DMS114 treated with DMSO at 0.1 percent for 48 hours (cell line): ENCODE measurements around the gene TNS4.
"Not testable (repeated sequence)": the region's sequence is repeated elsewhere in the genome, so short reads cannot be mapped to it uniquely, and the experiment has no call there.

ENCODE experiments used
- DNase-seq: peaks from one replicate; lab custom pipeline; 2025; ENCODE audit not compliant: unreplicated experiment; lab: John Stamatoyannopoulos, UW

The TNS4 gene, protein sequence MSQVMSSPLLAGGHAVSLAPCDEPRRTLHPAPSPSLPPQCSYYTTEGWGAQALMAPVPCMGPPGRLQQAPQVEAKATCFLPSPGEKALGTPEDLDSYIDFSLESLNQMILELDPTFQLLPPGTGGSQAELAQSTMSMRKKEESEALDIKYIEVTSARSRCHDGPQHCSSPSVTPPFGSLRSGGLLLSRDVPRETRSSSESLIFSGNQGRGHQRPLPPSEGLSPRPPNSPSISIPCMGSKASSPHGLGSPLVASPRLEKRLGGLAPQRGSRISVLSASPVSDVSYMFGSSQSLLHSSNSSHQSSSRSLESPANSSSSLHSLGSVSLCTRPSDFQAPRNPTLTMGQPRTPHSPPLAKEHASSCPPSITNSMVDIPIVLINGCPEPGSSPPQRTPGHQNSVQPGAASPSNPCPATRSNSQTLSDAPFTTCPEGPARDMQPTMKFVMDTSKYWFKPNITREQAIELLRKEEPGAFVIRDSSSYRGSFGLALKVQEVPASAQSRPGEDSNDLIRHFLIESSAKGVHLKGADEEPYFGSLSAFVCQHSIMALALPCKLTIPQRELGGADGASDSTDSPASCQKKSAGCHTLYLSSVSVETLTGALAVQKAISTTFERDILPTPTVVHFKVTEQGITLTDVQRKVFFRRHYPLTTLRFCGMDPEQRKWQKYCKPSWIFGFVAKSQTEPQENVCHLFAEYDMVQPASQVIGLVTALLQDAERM

DNA sequence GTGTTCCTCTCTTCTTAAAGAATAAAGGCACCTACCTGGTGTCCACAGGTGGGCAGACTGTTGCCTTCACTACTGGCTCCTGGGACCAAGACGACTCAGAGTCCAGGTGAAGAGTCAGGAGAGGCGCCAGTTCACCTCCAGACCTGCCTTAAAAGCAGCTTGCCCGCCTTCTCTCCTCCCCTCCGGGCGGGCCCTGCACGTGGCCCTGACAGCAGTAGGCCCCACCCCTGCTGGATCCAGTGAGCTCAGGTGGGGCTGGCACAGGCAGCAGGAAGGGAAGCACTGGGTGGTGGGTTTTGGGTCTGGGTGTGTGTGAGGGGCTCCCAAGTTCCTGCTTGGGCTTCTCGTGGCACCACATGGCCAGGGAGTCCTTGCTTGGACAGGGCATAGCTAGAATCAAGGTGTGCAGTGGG is at the start of gene TNS4:
TNS4 (minus strand) TSS at position 125 of the 413 bp plus-strand sequence. CDS start 5,198 bp downstream, outside the sequence.
- no peak for DNase-seq

DNA sequence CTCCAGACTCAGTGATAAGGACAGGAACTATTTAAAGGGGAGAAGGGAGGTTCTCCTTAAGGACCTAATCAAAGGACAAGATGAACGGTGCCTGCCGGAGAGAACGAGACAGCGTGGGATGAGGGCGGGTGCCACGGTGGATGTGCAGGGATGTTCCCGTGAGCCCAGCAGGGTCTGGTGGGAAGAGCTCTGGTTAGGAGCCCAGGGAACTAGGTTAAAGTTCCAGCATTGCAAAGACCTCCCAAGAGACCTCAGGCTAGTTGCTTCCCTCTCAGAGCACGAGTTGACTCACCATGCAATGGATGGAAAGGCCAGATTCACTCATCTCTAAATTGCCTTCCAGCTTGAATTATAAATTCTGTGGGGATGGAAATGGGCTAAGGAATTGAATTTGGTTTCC is 49.2 kb upstream of the TNS4 start:
- no peak for DNase-seq

DNA sequence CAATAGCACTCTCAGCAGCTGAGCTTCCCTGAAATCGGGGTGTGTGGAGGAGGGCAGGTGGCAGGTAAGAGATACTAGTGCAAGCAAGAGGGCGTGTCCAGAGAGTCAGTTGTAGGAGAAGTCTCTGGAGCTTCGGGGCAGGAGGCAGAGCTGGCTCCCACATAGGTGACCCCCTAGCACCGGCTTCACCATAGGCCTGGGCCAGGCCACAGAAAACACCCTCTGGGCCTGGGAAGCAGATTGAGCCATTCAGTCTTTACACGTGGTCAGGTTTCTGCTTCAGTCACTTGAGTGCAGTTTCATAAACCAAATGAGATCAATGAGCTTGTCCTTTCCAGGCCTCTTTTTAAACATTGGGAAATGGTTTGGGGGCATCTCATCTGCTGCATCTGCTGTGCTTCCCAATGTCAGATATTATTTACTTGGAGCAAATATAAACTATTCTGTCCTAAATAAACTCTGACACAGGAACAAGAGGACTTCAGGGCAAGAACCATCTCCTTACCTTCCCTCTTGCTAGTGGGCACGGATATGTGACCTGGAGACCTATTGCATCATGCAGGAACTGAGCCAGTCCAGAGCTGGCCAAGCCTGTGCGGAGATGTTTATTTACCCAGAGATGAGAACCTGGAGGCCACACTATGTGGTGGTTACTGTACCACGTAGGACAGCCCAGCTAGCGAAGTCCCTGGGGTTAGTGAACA is 47.7 kb upstream of the TNS4 start:
- no peak for DNase-seq

DNA sequence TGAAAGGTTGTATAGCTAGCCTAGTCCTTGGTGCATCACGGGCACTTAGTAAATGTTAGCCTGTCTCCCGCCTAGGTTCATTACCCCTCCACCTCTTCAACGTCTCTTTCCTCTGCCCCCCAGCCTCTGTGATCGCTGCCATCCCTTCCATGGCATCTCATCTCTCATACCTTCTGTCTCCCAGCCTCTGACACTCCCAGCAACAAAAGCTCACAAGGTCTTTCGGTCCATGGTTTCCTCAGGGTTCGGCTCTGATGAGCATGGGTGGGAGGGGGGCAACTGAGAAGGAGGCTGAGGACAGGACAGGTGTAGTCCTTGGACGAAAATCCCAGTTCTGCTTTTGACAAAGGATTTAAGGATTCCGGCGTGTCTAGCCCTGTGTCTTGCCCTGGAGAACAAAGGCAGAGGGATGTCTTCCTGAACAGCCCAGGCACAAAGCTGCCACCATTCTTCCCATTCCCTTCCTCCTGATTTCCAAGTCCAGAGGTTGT is 47.1 kb upstream of the TNS4 start:
- DNase-seq: no peak

DNA sequence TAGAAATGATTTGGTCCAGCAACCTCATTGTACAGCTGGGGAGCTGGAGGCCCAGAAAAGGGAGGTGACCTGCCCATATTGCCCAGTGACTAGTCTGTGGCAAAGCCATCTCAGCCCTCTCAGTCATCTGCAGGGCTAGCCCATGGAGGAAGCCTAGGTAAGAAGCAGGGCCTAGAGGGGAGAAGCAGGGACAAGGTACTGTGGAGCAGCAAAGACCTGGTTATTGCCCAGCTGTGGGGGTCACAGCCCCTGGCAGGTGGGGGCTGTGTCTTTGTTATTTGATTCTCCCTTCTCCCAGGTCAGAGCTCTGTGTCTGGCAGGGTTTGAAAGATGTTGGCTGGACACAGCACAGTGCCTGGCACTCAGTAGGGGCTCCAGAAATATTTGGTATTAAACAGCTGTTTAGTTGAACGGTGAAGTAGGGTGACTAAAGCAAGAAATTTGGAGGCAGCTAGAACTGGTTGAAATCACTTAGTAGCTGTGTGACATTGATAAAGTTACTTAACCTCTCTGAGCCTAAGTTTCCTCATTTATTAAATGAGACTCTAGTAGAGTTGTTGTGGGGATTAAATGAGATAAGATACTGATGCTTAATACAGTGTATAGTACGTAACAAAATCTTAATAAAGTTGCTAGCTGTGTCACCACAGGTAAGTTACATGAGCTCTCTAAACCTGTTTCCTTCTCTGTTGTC is 46.5 kb upstream of the TNS4 start:
- no peak for DNase-seq

DNA sequence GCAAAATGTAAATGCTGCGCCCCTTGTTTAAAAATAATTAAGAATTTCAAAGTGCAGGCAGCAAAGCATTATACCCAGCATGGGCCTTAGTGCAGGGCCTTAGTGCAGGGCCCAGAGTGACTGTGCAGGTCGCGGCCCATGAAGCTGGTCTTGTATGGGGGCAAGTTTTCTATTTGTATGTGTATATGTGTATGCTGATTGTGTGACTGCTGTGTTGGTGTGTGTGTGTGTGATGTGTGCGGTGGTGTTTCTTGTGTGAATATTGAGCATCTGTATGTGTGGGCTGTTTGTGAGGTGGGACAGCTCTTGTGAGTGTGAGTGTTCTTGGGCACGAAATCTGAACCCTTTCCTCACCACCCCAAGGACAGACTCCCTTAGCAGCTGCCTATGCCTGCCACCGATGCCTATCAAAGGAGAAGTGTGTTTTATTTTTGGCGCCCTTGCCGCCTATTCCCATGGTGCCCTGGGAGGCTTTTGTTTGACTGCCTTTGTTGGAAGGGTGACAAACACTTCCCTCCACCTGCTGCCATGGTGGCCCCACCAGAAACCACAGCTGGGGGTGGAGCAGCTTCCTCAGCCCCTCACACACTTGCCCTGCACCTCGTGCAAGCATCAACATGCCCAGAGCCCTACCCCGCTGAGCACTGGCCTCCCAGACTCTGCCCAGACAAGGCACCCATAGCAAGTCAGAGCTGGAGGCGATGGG is 45.8 kb upstream of the TNS4 start:
- DNase-seq: no peak

DNA sequence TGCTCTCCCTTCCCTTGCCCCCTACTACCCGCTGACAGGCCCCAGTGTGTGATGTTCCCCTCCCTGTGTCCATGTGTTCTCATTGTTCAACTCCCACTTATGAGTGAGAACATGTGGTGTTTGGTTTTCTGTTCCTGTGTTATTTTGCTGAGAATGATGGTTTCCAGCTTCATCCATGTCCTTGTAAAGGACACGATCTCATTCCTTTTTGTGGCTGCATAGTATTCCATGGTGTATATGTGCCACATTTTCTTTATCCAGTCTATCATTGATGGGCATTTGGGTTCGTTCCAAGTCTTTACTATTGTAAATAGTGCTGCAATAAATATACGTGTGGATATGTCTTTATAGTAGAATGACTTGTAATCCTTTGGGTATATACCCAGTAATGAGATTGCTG is 45.1 kb upstream of the TNS4 start:
- not testable (repeated sequence) for DNase-seq

DNA sequence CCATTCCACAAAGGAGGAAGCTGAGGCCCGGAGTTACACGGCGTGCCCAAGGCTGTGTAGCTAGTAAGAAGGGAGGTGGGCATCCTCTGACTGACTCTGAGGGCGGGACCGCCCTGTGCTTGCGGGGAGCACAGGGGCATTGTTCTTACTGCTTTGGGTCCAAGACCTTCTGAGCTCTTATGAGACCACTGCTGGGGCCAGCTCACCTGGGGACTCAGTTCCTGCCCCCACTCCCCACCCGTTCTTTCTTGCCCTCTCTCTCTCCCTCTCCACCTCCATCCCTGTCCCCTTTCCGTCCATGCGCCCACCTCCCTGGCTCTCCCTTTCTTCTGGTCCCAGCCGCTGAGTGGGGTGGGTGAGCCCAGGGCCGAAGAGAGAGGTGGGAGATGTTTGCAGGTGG is 44.2 kb upstream of the TNS4 start:
- no peak for DNase-seq

DNA sequence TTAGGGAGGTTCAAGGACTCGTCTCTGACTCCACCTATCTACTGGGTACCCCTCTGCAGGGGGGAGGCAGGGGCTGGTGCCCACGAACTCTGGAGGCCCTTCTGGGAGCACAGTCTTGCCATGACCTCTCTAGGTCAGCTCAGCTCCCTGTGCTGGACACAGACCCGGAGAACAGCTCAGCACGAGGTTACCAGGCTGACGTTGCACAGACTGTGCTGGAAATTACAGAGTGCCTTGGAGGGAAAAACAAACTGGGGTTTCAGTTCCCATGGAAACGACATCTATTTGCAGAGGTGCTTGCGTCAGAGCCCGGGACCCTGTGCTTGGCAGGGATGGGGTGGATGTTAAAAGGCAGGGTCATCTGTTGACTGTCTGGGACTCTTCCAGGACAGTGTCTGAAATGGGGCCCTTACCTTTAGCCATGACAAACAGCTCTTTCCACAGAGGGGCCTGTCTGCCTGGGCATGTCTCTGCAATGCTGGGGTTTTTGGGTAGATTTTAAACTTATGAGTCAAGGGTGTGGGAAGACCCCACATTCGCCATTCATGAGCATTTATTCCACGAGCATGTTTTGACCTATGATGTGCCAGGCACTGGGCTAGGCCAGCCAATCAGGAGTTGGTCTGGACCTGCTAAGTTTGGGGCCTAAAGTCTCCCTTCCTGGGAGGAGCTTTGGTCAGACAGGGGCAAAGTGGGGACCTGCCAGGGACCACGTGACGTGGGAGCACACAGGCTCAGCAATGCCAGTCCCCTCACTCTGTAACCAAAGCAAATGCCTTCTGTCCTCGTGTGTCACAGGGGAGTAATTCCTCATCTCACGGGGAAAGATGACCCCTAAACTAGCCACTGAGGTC is 41.4 kb upstream of the TNS4 start:
- DNase-seq: no peak

DNA sequence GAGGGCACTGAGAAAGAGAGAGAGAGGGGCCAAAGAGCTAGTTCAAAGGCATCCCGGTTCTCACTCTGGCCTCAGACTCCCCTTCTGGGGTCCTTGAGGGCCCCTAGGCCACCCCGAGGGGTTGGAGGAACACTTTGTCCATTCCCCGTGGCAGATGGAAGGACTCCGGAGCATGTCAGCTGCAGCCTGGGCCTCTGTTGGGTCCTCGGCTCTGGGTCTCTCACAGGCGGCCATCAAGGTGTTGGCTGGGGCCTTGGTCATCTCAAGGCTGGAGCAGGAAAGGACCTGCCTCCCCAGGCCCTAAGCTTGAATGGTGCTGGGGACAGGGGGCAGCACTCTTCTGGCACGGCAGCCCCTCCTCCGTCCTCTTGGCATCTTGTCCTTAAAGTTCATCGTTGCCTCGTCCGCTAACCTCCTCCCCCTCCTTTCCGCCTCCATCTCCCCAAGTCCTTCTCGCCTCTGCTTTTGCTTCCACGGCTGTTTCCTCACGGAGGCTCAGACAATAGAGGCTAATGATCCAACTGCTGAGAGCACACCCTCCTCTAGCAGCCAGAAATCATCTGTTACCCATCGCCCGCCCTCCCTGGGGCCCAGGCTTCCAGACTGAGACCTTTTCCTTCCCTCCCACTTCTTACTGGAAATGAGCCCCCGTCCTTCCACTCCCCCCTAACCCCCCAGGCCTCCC is 40.6 kb upstream of the TNS4 start:
- DNase-seq: no peak

DNA sequence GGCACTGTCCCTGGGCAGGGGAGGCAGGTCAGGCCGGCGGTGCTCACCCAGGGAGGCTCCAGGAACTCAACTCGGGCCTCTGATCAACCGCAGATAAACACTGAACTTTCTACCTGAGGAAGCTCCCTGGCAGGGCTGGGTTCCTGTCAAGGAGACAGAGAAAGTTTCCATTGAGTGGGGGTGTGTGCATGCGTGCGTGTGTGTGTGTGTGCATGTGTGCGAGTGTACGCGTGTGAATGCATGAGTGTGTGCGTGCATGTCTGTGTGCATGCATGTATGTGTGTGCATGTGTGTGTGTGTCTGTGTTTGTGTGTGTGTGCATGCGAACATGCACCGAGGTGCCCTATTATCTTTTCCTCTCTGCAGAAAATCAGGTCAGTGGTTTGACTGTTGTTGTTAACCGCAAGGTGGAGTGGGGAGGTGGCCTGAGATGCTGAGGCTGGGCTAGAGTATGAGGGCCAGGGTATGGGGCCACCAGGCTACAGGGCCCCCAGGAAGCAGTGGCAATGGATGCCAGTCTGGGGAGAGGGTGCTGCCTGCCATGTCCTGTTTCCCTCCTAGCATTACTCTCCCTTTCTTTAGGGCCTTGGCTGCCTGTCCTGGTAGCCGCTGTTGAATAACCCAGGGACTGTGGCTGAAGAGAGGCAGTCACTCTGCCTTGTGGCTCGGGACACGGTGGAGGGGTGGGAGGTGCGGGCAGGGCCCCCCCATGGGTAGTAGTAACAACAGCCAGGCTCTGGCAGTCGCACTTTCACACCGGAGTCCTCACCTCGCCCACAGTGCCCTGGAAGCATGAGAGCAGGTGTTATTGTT is 39.8 kb upstream of the TNS4 start:
- no peak for DNase-seq

DNA sequence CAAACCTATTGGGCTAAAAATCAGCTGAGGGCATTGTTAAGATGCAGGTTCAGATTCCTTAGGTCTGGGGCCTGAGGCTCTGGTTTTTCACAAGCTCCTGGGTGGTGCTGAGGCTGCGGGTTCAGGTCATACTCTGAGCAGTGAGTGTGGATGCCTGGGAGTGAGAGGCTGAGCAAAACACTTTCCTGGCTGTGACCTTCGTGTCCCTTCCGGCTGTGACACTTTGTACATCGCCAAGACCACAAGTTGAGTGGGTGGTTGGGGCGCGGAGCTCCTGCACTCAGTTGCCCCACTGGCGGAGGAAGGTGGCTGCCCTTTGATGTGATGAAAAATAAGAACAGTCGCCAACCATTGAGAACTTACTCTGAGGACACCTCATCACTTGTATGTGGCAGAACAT is 39.0 kb upstream of the TNS4 start:
- no peak for DNase-seq

DNA sequence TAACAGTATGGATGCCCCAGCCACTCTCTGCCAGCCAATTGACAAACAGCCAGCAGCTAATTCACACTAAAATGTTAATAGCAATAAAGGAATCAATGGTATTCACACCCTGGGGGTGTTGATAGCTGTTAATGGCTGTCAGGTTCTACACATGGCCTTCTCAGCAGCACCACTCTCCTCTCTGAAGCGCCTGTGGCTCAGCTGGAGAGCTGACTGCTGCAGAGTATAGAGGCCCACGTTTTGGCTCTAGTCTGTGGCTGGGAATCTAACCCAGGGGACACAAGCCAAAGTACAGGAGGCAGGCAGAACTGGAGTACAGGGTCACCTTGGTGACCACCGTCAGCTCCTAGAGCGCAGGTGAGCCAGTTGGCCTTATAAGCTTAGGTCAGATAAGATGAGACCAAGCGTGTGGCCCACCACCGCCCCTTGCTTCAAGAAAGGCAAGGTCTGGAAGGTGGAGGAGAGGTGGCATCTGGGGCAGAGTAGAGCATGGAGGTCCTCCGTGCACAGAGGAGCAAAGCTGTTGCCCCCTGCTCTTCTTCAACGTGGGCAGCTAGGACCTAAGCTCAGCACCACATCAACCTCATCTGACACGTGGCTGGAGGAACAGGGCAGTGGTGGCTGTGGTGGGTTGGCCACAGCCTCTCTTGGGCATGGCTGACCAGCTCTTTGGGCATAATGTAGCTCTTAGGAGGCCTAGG is 38.4 kb upstream of the TNS4 start:
- DNase-seq: no peak

DNA sequence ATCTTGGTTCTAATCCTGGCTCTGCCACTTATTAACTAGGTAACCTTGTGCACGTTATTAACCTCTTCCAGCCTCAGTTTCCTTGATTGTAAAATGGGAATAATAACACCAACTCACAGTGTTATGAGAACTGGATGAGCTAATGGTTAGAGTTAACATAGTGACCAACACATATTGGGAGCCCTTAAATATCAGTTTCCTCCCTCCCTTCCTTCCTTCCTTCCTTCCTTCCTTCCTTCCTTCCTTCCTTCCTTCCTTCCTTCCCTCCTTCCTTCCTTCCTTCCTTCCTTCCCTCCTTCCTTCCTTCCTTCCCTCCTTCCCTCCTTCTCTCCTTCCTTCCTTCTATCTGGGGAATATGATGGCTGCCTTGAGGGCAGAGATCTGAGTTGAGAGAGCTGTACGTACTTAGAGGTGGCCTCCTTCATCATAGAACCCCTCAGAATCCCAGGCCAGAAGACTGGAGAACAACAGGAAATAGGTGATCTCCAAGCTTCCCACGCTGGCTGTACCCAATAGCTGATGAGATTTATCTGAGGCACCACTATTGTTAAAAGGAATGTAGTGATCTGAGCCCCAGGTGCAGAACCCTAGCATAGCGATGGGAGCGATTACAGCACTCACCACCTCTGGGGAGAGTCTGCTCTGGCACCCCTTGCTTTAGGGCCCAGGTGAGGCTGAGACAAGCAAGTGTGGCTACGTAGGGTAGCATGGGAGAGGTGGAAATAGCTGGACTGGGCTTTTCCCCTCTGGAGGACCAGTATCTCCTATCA is 37.7 kb upstream of the TNS4 start:
- DNase-seq: no peak

DNA sequence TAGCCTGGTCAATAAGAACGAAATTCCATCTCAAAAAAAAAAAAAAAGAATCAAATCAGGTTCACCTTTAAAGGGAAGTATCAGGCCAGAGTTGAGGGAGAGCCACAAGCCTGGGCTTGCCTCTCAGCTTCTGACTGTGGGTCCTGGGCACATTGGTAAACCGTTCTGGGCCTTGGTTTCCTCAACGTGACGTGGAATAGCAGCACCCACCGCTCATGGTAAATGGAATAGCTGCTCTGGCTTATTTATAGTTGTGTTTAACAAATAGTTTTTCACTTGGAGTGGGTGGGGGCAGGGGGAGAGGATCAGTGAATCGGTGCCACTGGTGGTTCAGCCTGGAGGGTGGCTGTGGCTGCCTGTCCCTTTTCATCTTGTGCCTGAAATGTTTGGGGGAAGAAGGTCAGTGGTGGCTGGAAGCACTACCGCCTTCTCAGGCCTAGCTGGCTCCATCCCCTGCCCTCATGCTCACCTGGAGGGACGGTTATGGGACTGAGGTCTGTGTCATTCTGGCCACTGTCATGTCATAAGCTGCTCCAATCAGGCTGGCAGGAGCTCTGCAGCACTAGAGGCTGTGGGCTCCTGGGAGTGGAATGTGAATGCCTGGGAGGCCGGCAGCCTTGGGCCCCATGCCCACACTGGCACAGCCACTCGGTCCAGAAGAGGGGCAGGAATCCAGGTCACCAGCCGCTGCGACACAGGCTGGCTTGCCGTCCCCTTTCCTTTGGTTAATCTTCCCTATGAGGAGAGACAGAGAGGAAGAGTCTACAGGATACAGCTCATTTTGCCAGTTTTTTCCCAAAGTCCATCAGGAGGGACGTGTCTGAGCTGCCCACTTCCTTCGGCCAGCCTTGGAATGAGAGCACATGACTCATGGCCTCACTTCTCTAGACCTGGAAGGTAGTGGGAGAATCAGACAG is 36.9 kb upstream of the TNS4 start:
- no peak for DNase-seq
